HEK293T (cell line): ENCODE results near the gene BDNF.

Source experiments
- ARNT ChIP-seq: fragments of 450-650 bp; IDR thresholded peaks from 2 replicates; pipeline ENCODE4 v1.6.1; 2017; ENCODE audit warnings: mild to moderate bottlenecking
- BHLHE40 ChIP-seq: fragments of 450-650 bp; IDR thresholded peaks from 2 replicates; pipeline ENCODE4 v1.6.1; 2016; ENCODE audit warnings: mild to moderate bottlenecking, moderate library complexity, borderline replicate concordance
- ELF4 ChIP-seq: fragments of 450-650 bp; IDR thresholded peaks from 2 replicates; pipeline ENCODE4 v1.6.1; 2017; ENCODE audit warnings: antibody characterized with exemption
- FOXA1 ChIP-seq: fragments of 450-650 bp; IDR thresholded peaks from 2 replicates; pipeline ENCODE4 v1.6.1; 2016; ENCODE audit warnings: mild to moderate bottlenecking
- FOXM1 ChIP-seq: fragments of 450-650 bp; IDR thresholded peaks from 2 replicates; pipeline ENCODE4 v1.6.1; 2017; ENCODE audit warnings: mild to moderate bottlenecking, borderline replicate concordance
- HDGF ChIP-seq: fragments of 450-650 bp; IDR thresholded peaks from 2 replicates; pipeline ENCODE4 v1.6.1; 2017; ENCODE audit warnings: antibody characterized with exemption, borderline replicate concordance
- L3MBTL2 ChIP-seq: fragments of 450-650 bp; conservative IDR thresholded peaks from 2 replicates; pipeline ENCODE4 v1.6.1; 2016; ENCODE audit warnings: mild to moderate bottlenecking
- LEF1 ChIP-seq: fragments of 450-650 bp; IDR thresholded peaks from 2 replicates; pipeline ENCODE4 v1.6.1; 2017; ENCODE audit warnings: mild to moderate bottlenecking, borderline replicate concordance
- NFRKB ChIP-seq: fragments of 450-650 bp; IDR thresholded peaks from 2 replicates; pipeline ENCODE4 v1.6.1; 2016; ENCODE audit warnings: mild to moderate bottlenecking, moderate library complexity
- SP1 ChIP-seq: fragments of 450-650 bp; IDR thresholded peaks from 2 replicates; pipeline ENCODE4 v1.6.1; 2017
- SUZ12 ChIP-seq: fragments of 450-650 bp; IDR thresholded peaks from 2 replicates; pipeline ENCODE4 v1.6.1; 2016; ENCODE audit warnings: mild to moderate bottlenecking
- ZNF384 ChIP-seq: fragments of 450-650 bp; IDR thresholded peaks from 2 replicates; pipeline ENCODE4 v1.6.1; 2016

DNA sequence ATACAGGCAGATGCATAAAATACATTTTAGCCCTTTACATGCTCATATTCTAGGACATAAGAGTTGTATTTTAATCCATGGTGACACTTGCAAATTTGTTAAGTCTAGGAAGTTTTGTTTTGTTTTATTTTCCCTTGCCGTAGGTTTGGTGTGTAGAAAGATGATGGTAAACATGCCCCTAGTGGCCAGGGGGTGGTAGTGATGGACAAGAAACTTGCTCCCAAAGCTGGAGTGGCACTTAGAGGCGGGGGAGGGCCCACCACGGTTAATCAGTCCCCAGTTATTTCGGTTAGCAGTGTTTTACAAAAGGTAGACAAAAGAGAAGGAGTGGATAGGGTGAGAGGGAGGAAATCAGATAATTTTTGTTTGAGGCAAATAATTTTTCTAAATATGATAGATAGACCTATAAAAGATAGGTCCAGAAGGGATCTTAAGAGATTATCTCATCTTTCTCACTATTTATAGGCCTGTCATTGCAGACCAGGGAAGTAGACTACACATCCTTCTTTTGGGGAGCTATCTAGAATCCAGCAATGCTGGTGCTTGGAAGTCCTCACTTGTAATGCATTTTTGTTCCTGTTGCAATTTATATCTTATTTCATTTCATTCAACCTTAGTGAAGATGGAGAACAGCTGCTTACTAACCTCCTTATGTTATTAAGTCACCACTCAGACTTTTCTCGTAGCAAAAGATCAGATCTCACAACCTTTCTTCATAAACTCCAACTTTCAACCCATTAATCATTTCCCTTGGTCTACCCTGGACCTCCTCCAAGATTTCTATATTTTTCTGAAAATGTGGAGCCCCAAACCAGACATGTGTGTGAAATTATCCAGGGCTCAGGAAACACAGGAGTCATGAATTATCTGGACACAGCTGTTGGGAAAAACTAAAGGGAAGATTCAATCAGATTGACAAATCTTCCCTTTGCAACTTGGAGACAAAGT lies 5.9 kb upstream of the BDNF start:
- TF ChIP-seq LEF1 = no peak
- no peak for TF ChIP-seq NFRKB
- no peak for TF ChIP-seq FOXM1
- TF ChIP-seq L3MBTL2 = no peak
- TF ChIP-seq ELF4 = no peak
- no peak for TF ChIP-seq HDGF
- TF ChIP-seq FOXA1 = no peak
- TF ChIP-seq ZNF384 = no peak
- no peak for TF ChIP-seq BHLHE40
- no peak for TF ChIP-seq SP1
- TF ChIP-seq SUZ12 = no peak
- no peak for TF ChIP-seq ARNT
